CD4-positive, alpha-beta T cell treated with Interleukin-2 at 100 ng/mL for 4 hours (primary cell): ENCODE results near the gene CPN2.

Experiments used
- DNase-seq: peaks from one replicate; pipeline ENCODE4 v3.0.0-alpha.2; 2020; ENCODE audit warnings: low spot score

Gene CPN2

DNA sequence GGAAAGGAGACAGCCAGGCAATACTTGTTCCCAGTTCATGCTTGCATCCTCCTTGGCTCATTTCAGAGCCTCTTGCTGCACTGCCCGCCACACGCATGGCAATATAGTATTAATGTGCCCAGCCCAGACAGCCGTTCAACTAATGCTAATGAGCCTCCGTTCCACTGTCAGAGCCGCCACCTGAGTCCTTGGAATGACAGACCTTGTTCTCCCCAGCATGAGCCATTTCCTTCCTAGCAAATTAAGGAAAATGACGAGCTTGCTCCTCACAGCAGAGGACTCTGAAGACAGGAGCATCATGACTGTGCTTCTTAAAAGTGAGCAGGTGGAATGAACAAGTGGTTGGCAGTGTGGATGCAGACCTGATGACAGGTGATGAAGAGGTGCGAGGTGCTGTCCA lies 29.2 kb upstream of the CPN2 start:
- DNase-seq = no peak

DNA sequence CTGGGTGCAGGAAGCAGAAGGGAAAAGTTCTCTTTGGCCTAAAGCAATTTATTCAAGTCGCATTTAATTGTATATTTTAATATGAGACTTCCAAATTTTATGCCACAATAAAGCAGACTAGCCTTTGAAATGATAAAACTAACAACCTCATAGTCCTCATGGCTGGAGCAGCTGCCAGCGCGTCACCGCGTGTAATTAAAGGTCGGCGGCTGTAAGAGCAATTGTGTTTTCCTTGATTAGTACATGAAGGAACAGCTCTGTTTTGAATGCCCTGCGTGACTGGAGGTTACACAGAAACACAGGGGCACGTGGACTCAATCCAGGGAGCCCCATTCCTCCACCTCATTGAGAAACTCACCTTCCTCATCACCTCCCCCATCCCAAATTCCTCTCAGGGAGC lies 28.5 kb upstream of the CPN2 start:
- no peak for DNase-seq

DNA sequence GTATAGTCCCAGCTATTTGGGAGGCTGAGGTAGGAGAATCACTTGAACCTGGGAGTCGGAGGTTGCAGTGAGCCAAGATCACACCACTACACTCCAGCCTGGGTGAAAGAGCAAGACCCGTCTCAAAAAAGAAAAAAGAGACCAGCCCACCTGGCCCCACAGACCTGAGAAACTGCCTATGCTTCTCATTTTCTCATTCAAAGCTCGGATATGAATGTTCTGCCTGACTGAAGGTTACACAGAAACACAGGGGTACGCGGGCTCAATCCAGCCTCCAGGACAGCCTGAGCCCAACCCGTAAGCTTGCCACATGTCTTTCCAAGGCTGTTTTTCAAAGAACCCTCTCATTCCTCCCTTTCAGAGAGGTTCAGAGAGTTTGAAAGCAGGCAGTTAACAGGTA lies 28.1 kb upstream of the CPN2 start:
- DNase-seq = no peak

DNA sequence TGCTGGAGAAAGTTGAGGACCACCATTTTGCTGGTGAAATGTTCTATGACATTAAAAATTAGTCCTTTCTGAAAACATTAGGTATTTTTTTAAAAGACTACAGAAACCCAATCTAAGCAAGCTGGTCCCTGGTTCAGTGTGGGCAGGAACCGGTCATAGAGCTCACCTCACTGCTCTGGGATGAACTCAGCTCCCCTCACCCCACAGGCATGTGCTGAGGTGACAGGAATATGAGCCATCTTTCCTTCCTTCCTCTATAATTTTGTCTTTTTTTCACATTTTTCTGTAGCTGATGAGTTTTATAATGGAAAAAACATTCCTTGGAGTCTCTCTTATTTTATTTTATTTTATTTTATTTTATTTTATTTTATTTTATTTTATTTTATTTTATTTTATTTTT lies 26.6 kb upstream of the CPN2 start:
- DNase-seq = no peak

DNA sequence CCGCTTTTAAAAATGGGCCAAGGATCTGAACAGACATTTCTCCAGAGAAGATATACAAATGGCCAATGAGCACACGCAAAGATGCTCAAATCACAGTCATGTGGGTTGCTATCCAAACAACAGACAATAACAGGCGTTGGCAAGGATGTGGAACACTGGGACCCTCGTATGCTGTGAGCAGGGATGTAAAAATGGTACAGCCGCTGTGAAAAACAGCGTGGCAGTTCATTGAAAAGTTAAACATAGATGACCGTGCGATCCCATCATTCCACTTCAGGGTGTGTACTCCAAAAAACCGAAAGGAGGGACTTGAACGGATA lies 25.1 kb upstream of the CPN2 start:
- DNase-seq = no peak

DNA sequence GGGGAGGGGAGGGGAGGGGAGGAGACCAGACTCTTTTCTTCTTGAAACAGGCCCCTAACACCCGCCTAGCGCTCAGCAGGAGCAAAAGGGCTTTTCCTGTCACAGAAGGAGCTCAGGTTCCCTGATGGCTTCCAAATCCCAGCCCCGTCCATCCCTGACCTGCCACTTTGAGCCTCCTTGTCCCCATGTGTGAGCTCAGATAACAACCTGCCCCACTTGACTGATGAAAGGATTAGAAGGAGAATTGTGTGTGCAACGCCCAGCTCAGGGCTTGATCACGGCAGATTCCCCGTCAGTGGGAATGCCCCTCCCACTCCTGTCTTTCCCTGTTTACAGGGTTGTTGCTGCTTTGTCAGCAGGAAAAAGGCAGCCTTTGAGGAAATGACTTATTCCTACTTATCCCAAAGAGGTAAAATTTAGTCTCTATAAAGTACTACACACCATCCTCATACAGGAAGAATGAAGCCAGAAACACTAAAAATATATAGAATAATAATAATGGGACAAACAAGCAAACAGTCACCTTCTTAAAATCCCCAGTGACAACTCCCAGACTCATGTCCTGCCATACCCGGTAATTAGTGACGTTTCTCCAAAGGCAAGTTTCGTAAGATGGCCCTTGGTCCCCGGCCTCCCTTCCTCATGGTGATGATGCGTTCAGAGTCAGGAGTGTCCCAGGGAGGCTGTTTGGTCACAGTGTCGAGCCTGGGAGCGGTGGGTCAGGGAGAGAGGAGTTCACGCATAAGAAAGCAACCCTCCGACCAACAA lies 24.5 kb upstream of the CPN2 start:
- no peak for DNase-seq

DNA sequence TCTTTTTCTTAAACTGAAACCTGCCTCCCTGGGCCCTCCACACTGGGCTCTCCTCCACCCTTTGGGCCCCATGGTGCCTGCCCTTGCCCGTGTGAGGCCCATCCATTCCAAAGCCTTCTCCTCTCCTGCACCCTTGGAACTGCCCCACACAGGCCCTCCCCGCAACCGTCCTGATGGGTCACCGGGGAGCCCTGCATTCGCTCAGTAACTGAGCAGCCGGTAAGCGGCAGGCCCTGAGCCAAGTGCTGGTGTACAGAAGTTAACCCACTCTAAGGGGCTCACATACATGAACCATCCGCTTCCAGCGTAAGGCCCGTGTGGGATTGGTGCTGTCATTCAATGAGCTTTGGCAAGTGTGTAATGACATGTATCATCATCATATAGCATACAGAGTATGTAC lies 23.8 kb upstream of the CPN2 start:
- no peak for DNase-seq

DNA sequence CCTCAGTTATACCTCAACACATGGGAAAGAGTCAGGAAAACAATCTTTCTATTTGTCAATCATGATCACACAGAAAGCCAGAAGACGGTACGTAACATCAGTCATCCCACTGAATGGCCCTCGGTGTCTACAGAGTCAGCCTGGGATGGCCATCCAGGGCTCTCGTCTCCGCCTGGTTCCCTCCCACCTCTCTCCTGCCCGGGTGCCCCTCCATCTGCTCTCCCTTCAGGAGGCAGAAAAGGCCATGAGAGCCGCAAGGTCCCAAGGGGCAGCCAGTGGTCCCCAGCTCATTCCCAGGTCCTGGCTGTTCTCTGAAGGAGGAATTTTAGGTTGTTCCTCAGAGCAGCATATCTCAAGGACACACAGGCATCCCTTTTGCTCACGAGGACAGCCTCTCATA lies 22.8 kb upstream of the CPN2 start:
- DNase-seq = no peak

DNA sequence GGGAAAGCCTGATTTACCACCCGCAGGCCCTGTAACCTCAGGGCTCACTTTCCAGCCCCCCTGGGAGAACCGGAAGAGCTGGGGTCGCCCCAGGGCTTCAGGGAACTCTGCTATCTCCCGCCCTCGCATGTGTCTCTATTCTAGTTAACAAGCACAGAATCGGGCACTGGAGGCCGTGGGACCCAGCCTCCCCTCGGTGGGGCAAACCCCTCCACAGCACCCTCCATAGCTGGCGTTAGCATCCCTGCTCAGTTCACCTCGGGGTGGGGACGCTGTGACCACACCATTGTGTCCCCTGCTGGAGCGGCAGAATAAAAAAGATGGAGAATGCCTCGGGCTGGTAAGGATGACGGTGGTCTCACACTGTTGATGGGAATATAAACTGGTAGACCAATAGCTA lies 21.9 kb upstream of the CPN2 start:
- no peak for DNase-seq

DNA sequence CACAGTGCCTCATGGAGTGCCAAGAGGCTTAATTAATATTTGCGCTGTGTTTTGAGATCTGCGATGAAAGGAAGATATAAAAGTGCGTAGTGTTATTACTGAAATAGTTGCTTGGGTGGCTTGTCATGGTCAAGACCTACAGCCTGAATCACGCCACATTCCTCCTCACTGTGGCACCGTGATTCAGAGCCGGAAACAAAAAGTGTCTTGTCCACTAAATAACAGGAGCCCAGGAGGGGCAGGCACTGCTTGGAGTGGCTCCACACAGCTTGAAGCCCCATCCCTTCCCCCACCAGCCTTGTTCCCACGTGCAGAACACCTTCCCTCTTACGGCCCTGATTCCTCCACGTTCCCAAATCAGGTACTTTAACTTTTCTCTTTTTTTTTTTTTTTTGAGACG lies 19.6 kb upstream of the CPN2 start:
- DNase-seq = no peak

DNA sequence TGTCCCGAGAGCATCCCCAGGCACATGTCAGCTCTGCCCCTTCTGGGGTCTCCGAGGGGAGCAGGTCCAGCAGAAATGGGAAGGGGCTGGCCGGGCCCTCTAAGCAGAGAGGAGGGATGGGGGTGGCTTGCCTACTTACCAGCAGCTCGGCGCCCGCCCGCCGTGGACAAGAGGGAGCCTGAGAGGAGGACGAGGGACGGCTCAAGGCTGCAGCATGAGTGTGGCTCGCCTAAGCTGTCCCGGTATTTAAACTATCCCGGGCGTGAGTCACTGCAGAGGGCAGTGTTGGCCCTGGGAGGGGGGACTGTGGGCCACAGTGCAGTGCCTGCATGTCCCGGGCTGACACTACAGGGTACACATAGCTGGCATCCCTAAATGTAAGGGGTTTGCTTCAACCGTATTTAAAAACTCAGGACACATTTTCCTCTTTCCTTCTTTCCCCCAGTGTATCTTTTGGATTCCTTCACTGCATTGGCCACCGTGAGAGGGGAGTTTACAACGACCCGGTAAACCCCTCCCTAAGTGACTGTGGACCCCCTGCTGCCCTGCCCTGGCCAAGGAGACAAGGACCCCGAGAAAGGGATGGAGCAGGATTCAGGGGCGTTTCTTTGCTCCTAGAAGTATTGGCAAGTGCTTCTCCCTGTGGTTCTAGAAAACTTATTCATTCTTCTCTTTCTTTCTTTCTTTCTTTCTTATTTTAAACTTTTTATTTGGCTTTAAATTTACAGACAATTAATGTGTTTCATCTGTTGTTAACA lies 18.6 kb upstream of the CPN2 start, which contains the start of gene LRRC15:
TSS of gene LRRC15 (minus strand) at position 222 of the 758 bp plus-strand sequence. CDS start 8,700 bp downstream, outside the sequence.
- no peak for DNase-seq

DNA sequence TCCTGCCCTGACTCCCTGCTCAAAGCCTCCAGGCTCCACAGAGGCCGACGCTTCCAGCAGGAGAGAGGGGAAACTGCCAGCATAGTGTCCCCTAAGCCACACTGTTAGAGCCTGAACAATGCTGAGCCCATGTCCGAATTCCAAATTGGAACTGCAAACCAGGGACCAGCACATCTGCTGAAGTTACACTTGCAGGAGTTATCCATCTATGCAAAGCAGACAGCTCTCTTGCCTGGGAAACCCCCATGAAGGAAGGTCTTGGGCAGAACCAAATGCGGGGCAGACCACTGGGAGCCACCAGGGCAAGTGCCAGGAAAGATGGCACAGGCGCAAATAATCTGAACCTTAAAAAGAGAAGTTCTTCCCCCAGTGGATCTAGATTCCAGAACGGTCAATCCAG lies 17.8 kb upstream of the CPN2 start:
- no peak for DNase-seq

DNA sequence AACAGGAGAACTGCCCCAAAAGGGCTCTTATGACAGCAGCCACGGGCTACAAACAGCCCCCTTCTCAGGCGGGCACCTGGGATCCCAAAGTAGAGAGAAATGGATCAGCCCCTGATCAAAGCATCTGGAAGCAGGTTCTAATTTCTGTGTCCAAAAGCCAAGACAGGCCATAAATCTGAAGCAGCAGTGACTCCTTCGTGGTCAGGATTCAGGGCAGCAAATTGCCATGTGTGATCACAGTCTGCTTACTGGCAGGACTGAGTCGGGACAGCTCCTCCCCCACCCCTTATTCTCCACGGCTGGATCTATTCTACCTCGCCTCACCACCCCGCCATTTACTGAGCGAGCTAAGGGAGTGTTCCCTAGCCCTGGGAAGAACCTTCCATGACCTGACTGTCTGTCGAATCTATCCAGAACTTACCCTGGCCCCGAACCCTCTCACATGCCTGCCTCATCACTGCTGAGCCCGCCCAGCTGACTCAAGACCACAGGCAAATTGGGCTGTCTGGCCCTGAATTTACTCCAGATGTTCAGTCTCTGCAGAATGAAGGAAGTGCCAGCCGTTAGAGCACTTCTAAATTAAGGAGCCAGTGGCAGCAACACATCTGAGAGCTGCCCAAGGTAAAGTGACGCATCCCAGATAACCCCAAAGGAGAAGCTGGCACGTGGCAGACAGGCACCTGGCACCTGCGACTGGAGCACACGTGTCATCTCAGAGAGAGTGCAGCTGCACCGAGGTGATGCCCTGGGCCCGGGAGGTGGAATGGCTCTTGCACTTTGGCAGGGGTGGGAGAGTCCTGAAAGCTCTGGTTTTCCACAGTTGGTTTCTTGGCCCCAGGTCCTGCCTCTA lies 17.1 kb upstream of the CPN2 start:
- DNase-seq = no peak

DNA sequence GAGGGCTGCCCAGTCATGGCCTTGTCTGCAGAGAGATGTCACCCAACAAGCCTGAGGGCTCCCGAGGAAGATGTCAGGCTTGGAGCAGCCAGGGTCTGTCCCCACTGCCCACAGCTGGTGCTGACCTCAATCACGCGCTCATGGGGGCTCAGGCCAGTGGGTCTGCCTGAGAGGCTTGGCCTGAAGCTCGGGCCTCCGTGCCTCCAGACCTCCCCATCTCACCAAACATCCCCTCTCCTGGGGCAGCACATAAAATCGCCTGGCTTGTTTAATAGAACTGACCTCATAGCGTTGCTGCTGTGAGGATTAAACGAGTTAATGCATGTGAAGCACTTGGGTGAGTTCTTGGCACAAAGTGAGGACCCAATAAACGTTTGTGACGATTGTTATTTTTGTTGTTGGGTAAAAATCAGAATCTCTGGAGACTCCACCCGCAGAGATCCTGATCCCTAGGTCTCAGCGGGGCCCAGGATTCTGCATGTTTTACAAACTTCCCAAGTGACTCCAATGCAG lies 14.9 kb upstream of the CPN2 start:
- no peak for DNase-seq

DNA sequence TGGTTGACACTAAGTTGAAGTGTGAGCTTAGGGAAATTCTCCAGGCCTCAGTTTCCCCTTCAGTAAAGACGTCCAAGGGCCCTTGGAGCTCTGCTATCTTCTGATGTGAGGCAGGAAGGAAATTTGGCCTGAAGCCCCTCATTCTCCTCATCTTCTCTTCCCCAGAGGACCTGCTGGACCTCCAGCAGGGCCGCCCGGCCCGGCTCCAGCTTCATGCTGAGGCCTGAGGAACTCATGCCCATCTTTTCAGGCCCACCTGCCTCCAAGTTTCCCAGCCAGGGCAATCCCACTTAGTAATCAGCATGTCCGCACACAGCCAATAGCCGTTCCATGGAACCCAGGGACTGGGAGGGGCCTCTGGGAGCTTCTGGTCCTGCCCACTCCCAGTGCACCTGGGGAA lies 14.4 kb upstream of the CPN2 start:
- DNase-seq = no peak

DNA sequence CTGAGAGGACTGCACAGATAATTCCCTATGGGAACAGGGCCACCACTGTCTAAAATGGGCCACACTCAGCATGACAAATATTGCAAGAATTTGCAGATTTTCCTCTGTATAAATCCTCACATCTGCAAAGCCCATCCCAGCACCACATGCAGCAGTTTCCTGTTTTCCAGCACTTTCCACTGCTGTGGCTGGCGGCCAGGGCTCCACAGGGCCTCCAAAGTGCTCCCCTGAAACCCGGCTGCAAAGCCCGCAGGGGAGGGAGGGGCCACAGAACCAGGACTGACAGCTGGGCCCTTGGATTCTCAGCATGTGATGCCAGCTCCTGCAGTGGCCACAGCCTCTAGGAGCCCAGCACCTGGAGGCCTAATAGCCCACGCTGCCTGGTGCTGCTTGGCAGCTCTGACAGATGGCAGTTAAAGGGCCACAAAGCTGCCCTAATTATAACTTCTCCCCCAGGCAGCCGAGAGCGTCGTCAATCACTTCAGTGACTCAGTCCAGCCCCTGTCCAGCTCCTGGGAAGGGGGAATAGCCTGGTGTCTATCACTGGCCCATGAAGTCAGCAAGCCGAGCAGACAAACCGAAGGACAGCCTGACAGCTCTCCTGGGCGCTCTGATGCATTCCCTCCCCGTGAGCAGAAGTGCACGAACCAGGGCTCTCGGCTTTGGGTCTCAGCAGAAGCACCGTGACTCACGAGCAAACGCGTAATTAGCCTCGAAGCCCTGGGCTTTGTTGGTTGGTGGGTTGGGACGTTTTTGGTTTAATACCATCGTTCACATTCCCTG lies 13.7 kb upstream of the CPN2 start:
- DNase-seq = no peak

DNA sequence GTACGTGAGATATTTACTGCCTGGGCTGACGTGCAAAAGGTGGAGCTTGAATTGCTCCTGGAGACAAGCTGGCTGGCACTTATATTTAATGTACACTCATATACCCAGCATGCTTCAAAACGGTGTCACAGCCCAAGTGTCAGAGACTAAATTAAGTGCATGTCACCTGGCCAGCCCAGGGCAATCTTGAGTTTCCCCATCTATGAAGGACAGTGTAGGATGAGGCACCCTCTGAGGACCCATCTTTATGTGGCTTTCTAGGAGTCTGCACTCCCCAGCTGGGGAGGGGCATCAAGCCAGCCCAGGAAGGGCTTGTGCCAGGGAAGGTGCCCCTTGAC lies 13.2 kb upstream of the CPN2 start:
- no peak for DNase-seq

DNA sequence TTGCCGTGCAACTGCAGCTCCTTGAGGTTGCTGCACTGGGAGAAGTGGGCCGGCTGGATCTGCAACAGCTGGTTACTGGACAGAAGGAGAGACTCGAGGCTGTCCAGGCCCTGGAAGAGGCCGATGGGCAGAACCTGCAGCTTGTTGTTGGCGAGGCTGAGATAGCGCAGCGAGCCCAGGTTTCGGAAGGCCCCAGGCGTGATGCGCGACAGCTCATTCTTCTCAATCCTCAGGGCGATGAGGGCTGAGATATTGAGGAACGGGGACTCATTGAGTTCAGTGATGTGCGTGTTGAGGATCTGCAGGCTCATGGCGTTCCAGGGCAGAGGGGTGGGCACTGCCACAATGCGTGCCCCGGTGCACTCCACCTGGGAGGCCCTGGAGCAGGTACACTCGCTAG lies 9.4 kb upstream of the CPN2 start:
- DNase-seq = no peak

DNA sequence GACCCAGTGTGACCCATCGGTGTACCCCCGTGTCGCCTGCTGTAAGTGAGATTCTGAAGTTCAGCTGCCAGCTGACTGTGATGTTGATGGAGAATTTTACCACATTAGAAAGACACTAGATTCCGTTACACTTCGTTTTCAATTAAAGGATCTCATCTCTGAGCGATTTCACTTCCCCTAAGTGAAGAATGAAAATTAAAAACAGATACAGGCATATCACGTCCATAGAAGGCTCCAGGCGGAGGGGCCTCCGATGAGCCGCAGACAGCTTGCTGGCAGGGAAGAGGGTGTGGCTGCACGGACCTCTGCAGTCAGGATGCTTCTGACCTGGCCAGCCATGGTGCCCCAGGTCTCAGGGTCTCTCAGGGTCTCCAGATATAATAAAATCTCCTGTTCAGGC lies 6.6 kb upstream of the CPN2 start:
- no peak for DNase-seq

DNA sequence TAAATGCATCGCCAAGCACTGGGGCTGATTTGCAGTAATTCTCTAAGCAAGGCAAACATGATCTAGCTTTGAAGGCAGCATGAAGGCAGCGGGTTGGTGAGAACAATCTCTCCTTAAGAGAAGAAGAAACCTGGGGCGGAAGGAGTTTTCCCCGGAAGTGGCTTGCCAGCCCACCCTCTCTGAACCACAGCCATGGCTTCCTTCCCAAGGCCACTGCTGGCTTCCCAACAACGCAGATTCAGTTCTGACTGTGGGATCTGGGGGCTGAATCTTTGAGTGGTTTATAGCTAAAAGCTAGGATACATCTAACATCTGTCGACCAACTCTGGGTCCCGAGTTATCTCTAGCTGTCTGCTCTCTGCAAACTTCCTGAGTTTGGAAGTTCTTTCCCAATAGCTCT lies 4.3 kb upstream of the CPN2 start:
- no peak for DNase-seq

DNA sequence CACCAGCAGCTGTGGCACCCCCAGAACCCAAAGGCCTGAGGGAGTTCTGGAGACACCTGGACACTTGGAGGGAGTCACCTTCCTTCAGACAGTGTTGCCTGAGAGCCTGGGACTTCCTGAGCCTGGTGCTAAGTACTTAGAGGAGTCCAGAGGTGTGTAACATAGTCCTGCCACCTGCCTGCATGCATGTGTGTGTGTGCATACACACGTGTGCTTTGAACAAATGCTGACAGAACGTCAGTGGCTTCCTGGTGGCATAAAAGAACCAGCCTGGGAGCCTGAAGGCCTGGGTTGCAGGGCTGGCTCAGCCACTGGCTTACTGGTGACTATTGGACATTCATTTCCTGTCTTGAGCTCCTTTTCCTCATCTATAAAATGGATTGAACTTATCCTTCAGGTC lies 3.2 kb upstream of the CPN2 start:
- no peak for DNase-seq

DNA sequence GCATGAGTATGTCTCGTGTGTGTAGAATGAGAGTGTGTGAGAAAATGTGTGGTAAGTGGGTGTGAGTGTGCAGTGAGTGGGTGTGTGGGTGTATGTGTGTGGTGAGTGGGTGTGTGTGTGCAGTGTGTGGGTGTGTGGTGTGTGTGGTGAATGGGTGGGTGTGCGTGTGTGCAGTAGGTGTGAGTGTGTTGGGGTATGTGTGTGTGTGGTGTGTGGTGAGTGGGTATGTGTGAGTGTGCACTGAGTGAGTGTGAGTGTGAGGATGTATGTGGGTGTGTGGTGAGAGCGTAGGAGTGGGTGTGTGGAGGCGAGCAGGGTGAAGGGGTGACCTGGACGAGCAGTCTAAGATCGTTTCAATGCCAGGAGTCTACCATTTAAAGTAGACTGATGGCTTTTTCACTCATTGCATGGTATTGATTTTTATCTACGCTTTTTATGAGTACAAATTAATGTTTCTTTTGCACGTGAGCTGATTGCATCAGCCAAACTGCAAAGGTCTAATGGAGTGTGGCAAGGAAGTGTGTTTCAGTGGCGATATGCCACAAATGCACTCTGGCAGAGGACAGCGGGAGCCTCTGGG lies 1.6 kb upstream of the CPN2 start:
- DNase-seq = no peak
